Measurements from ENCODE around the gene KCNB1.

Gene KCNB1

DNA sequence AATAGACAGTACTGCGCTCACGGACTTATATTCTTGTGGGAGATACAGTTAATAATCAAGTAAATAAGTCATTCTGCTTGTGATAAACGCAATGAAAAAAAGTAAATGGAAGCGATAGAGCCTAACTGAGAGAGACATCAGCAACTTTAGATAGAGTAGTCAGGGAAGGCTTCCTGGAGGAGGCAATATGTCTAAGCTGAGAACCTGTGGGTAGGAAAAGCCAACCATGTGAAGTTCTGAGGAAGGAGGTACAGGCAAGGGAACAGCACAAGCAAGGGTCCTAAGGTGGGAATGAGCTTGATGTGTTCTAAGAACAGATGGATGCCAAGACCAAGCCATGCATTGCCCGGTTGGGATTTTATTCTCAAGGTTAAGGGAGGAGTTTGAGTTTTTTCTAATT, 7.2 kb upstream of the KCNB1 start:
- ATAC-seq (replicated peaks; ENCODE audit: extremely low read depth, poor library complexity, severe bottlenecking): no peak
- no peak for DNase-seq (ENCODE audit: low spot score in 2 of 2)
- Mint-ChIP-seq H3K27me3 (peaks cover 67% of the 10 kb centered on the region), H3K4me1 (peaks cover under 1% of the 10 kb centered on the region), H3K4me3 (no peak overlapping the region), H3K9me3 (peaks cover 11% of the 10 kb centered on the region), H3K27ac (ENCODE audit: low read depth) (no peak overlapping the region), H3K36me3 (ENCODE audit: insufficient read depth) (no peaks in the 10 kb centered on the region)

- peaks cover 71% of the 10 kb centered on the region for H3K27me3 Mint-ChIP-seq
- no peak for DNase-seq (ENCODE audit: low spot score in 2 of 2)
- H3K4me3 Mint-ChIP-seq: no peak overlapping the region
- peaks cover 6% of the 10 kb centered on the region for H3K9me3 Mint-ChIP-seq
- no peak for ATAC-seq (replicated peaks; ENCODE audit: extremely low read depth, poor library complexity, severe bottlenecking)
- peaks cover 7% of the 10 kb centered on the region for H3K4me1 Mint-ChIP-seq
- H3K27ac Mint-ChIP-seq (ENCODE audit: low read depth): no peak overlapping the region
- peaks cover 3% of the 10 kb centered on the region for H3K36me3 Mint-ChIP-seq (ENCODE audit: insufficient read depth)
Measured at GRCh38 chr20:49486064-49486463, 3.6 kb upstream of the KCNB1 start.

GRCh38 chr20:49485563-49485962, 3.1 kb upstream of the KCNB1 start:
- ATAC-seq (replicated peaks; ENCODE audit: extremely low read depth, poor library complexity, severe bottlenecking): no peak
- H3K9me3 Mint-ChIP-seq: peaks cover 6% of the 10 kb centered on the region
- peaks cover 76% of the 10 kb centered on the region for H3K27me3 Mint-ChIP-seq
- peaks cover 7% of the 10 kb centered on the region for H3K4me1 Mint-ChIP-seq
- DNase-seq (ENCODE audit: low spot score in 2 of 2): no peak
- no peak overlapping the region for H3K27ac Mint-ChIP-seq (ENCODE audit: low read depth)
- peaks cover 3% of the 10 kb centered on the region for H3K36me3 Mint-ChIP-seq (ENCODE audit: insufficient read depth)
- H3K4me3 Mint-ChIP-seq: no peak overlapping the region

DNA sequence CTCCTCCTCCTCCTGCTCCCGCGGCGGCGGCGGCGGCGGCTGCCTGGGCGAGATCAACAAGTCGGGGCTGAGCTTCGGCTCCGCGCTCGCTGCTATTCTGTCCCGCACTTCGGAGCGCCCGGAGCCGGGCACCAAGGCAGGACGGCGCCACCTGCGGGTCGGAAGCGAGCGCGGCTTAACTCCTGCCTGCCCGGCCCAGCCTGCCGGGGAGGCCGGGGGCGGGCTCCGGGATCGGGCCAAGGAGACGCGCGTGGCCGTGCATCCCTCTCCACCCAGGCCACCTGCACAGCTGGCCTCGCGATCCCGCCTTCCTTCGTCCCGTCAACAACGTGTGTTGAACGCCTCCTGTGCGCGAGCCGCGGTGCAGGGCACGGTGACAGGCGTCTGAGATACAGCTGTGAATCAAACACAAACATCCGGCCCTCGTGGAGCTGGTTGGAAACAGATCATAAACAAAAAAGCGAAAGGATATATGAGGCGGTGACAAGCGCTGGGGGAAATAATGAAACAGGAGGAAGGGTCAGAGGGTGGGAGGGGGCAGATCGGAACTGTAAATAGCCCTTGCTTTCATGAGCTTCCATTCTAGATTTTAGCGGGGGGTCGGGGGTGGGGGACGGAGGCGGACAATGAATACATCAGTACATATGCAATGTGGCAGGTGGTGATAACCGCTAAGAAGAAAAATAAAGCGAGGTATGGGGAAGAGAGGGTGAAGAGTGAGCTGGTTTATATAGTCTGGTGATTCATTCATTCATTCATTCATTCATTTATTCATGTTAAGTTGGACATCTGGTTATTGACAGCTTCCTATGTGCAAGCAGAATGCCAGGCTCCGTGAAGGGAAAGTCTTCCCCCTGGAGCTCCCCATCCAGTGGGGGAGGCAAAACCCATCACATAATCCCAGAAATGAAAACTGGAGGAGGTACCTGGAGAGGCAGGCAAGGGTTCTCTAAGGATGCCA, 2.0 kb upstream of the KCNB1 start:
- Mint-ChIP-seq H3K36me3 (ENCODE audit: insufficient read depth) (peaks cover 3% of the 10 kb centered on the region), H3K4me3 (peak overlapping the region; percentile 75), H3K4me1 (peaks cover 7% of the 10 kb centered on the region), H3K27me3 (peaks cover 79% of the 10 kb centered on the region), H3K9me3 (peaks cover 4% of the 10 kb centered on the region), H3K27ac (ENCODE audit: low read depth) (peak overlapping the region; percentile 38)
- DNase-seq (ENCODE audit: low spot score in 2 of 2) (peak; percentile 24 to 42), ATAC-seq (replicated peaks; ENCODE audit: extremely low read depth, poor library complexity, severe bottlenecking) (peak; percentile 85)

DNA sequence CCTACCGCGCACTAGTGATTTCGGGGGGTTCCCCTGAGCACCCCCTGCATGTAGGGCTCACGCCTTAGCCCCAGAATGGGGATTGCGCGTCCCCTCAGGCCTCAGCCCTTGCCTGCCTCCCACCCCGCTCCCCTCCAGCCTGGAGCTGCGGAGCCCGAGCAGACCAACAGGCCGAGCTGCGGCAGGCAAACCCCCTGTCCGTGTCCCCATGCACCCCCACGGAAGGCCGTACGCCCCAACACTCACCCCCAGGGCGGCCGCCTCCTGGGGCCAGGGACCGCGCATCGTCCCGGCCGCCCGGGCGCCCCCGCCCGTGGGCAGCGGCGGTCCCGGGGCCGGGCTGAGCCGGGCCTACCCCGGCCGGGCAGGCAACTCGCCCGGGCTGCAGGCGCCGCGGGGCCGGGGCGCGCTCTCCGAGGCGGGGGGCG, 1.2 kb upstream of the KCNB1 start:
- no peaks in the 10 kb centered on the region for H3K9me3 Mint-ChIP-seq
- DNase-seq (ENCODE audit: low spot score in 2 of 2) (no peak), ATAC-seq (replicated peaks; ENCODE audit: extremely low read depth, poor library complexity, severe bottlenecking) (no peak)
- H3K4me3 Mint-ChIP-seq: peak overlapping the region; percentile 75
- H3K27ac Mint-ChIP-seq (ENCODE audit: low read depth): no peak overlapping the region
- peaks cover 7% of the 10 kb centered on the region for H3K4me1 Mint-ChIP-seq
- peaks cover 3% of the 10 kb centered on the region for H3K36me3 Mint-ChIP-seq (ENCODE audit: insufficient read depth)
- peaks cover 79% of the 10 kb centered on the region for H3K27me3 Mint-ChIP-seq

DNA sequence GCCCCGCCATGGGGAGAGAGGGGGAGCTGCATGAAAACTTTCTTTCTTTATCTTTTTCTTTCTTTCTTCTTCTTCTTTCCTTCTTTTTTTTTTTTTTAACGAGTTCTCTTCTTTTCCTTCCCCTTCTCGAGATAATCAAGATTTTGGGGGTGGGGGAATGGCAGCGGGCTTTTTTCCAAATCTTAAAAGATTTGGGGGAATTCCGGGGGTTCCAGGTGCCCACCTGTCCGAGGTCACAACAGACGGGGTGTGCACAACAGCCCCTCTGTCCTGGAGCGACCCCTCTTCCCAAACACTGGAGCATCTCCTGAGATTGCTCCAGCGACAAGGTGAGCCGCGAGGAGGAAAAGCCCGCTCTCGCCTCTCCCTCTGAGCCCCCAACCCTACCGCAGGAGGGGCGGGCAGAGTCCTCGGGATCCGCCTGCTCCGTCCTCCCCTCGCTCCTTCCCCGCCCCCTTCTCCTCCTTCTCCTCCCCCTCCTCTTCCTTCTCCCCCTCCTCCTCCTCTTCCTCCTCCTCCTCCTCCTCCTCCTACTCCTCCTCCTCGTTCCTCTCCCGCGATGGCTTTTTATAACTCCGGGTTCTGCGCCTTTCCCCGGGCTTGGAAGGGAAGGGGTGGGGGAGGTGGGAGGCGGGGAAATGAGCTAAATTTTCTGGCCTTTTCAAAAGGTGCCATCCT, 689 bp upstream of the KCNB1 start:
- Mint-ChIP-seq H3K4me1 (peaks cover 7% of the 10 kb centered on the region), H3K27me3 (peaks cover 79% of the 10 kb centered on the region), H3K4me3 (no peak overlapping the region)

GRCh38 chr20:49482173-49482572, 295 bp downstream of the KCNB1 start:
- peaks cover 7% of the 10 kb centered on the region for H3K4me1 Mint-ChIP-seq
- DNase-seq (ENCODE audit: low spot score in 2 of 2) (no peak), ATAC-seq (replicated peaks; ENCODE audit: extremely low read depth, poor library complexity, severe bottlenecking) (no peak)
- peaks cover 72% of the 10 kb centered on the region for H3K27me3 Mint-ChIP-seq
- H3K27ac Mint-ChIP-seq (ENCODE audit: low read depth): no peak overlapping the region
- peak overlapping the region; percentile 17 for H3K4me3 Mint-ChIP-seq
- H3K9me3 Mint-ChIP-seq: no peaks in the 10 kb centered on the region
- peaks cover 3% of the 10 kb centered on the region for H3K36me3 Mint-ChIP-seq (ENCODE audit: insufficient read depth)

More for the DNA sequence above, 689 bp upstream of the KCNB1 start:
- ATAC-seq (replicated peaks; ENCODE audit: extremely low read depth, poor library complexity, severe bottlenecking) (no peak), DNase-seq (ENCODE audit: low spot score in 2 of 2) (no peak)
- no peaks in the 10 kb centered on the region for H3K9me3 Mint-ChIP-seq
- peak overlapping the region; percentile 56 for H3K27ac Mint-ChIP-seq (ENCODE audit: low read depth)
- peaks cover 3% of the 10 kb centered on the region for H3K36me3 Mint-ChIP-seq (ENCODE audit: insufficient read depth)

GRCh38 chr20:49481116-49481515, 1.4 kb downstream of the KCNB1 start:
- DNase-seq (ENCODE audit: low spot score in 2 of 2): no peak
- no peaks in the 10 kb centered on the region for H3K9me3 Mint-ChIP-seq
- peaks cover 3% of the 10 kb centered on the region for H3K36me3 Mint-ChIP-seq (ENCODE audit: insufficient read depth)
- no peak overlapping the region for H3K27ac Mint-ChIP-seq (ENCODE audit: low read depth)
- H3K4me1 Mint-ChIP-seq: peaks cover 7% of the 10 kb centered on the region
- ATAC-seq (replicated peaks; ENCODE audit: extremely low read depth, poor library complexity, severe bottlenecking): no peak
- H3K4me3 Mint-ChIP-seq: no peak overlapping the region
- H3K27me3 Mint-ChIP-seq: peaks cover 64% of the 10 kb centered on the region

DNA sequence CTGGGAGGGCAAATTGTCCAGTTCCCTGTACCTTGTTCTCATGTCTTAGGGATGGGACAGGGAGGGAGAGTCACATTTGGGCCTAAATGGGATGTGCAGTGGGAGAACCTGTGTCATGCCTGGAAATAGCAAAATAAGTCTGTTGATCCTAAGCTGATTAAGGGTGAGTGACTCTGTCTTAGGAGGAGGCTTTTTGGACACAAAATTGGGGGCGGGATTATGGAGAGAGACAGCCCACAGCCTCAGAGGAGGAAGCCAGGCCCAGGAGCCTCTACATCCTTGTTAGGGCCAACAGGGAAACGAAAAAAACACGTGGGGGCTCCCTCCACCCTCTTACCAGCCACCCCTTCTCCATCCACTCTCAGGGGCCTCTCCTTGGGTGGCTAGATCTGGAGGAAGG, 2.2 kb downstream of the KCNB1 start:
- Mint-ChIP-seq H3K4me3 (no peak overlapping the region), H3K27ac (ENCODE audit: low read depth) (no peak overlapping the region), H3K27me3 (peaks cover 64% of the 10 kb centered on the region), H3K36me3 (ENCODE audit: insufficient read depth) (peaks cover 3% of the 10 kb centered on the region), H3K9me3 (no peaks in the 10 kb centered on the region), H3K4me1 (peaks cover 7% of the 10 kb centered on the region)
- DNase-seq (ENCODE audit: low spot score in 2 of 2) (no peak), ATAC-seq (replicated peaks; ENCODE audit: extremely low read depth, poor library complexity, severe bottlenecking) (no peak)

- no peak overlapping the region for H3K27ac Mint-ChIP-seq (ENCODE audit: low read depth)
- no peaks in the 10 kb centered on the region for H3K9me3 Mint-ChIP-seq
- DNase-seq (ENCODE audit: low spot score in 2 of 2): no peak
- no peak for ATAC-seq (replicated peaks; ENCODE audit: extremely low read depth, poor library complexity, severe bottlenecking)
- peaks cover 3% of the 10 kb centered on the region for H3K36me3 Mint-ChIP-seq (ENCODE audit: insufficient read depth)
- H3K27me3 Mint-ChIP-seq: peaks cover 64% of the 10 kb centered on the region
- no peak overlapping the region for H3K4me3 Mint-ChIP-seq
- H3K4me1 Mint-ChIP-seq: peaks cover 7% of the 10 kb centered on the region
Measured at GRCh38 chr20:49479785-49480184, 2.7 kb downstream of the KCNB1 start.

- no peak overlapping the region for H3K4me3 Mint-ChIP-seq
- peaks cover 1% of the 10 kb centered on the region for H3K36me3 Mint-ChIP-seq (ENCODE audit: insufficient read depth)
- peaks cover 64% of the 10 kb centered on the region for H3K27me3 Mint-ChIP-seq
- peaks cover under 1% of the 10 kb centered on the region for H3K4me1 Mint-ChIP-seq
- H3K9me3 Mint-ChIP-seq: no peaks in the 10 kb centered on the region
- DNase-seq (ENCODE audit: low spot score in 2 of 2) (no peak), ATAC-seq (replicated peaks; ENCODE audit: extremely low read depth, poor library complexity, severe bottlenecking) (no peak)
- no peak overlapping the region for H3K27ac Mint-ChIP-seq (ENCODE audit: low read depth)
Measured at GRCh38 chr20:49478754-49479689, 3.4 kb downstream of the KCNB1 start.

DNA sequence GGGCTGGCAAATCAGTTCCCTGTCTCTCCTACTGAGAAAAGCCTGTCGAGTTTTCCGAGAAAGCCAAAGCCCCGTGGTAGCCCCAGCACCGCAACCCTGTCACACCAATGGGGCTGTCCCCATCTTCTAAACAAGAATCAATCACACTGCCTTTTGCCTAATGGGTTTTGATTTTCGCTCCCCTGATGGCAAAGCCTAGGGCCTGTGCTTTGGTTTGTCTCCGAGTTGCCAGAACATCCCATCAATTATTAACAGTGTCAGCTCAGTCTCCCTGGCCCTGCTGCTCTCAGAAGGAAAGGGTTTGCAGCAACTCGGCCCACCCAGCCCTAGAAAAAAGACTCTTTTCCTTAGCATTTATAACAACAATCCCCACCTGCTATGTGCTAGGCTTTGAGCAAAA, 4.2 kb downstream of the KCNB1 start:
- no peaks in the 10 kb centered on the region for H3K4me1 Mint-ChIP-seq
- ATAC-seq (replicated peaks; ENCODE audit: extremely low read depth, poor library complexity, severe bottlenecking) (no peak), DNase-seq (ENCODE audit: low spot score in 2 of 2) (no peak)
- H3K36me3 Mint-ChIP-seq (ENCODE audit: insufficient read depth): no peaks in the 10 kb centered on the region
- no peak overlapping the region for H3K27ac Mint-ChIP-seq (ENCODE audit: low read depth)
- H3K4me3 Mint-ChIP-seq: no peak overlapping the region
- H3K9me3 Mint-ChIP-seq: no peaks in the 10 kb centered on the region
- peaks cover 65% of the 10 kb centered on the region for H3K27me3 Mint-ChIP-seq
